NCI-H2171 treated with DMSO at 0.1 percent for 48 hours (cell line): ENCODE measurements around the gene ARAP2.

ENCODE experiments used
- DNase-seq: peaks from one replicate; lab custom pipeline; 2025; lab: John Stamatoyannopoulos, UW

Gene ARAP2

DNA sequence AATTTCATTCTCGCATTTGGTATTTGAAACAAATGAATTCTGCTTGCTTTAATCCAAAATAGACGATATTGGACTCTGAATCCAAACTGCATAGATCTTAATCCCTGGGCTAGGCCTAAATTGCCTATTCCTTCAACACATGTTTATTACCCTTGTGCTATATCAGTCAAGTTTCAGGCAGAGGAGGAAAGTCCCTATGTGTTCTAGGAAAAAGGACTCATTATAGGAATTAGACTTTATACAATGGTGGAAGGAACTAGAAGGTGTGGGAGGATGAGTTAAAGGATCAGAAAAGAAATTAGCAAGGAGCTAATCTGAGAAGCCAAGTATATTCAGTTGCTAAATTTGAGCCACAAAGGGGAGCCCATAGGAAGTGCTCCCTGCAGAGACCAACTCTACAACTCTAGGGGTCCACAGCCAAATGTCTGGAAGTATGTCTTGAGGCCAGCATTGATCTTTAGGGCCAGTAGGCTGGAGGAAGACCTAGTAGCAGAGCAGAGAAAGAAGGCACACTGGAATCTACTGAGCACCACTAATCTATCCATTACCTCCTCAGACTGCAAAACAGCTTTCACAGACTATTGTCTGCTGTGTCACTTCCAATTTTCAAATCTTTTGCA lies 20.0 kb upstream of the ARAP2 start:
- DNase-seq = no peak

DNA sequence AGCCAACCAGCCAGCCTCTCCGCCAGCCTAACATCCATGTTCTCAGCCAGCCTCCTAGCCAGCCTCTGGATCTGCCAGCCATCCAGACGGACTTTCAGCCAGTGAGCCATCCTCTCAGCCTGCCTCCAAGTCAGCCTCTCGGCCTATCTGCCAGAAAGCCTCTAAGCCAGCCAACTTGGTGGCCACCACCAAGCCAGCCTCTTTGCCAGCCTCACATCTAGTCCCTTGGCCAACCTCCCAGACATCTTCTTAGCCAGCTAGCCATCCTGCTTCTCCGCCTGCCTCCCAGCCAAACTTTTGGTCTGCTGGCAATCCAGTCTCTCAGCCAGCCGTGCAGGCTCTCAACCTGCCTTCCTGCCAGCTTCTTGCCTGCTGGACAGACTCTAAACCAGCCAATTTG lies 16.4 kb upstream of the ARAP2 start:
- DNase-seq = no peak

DNA sequence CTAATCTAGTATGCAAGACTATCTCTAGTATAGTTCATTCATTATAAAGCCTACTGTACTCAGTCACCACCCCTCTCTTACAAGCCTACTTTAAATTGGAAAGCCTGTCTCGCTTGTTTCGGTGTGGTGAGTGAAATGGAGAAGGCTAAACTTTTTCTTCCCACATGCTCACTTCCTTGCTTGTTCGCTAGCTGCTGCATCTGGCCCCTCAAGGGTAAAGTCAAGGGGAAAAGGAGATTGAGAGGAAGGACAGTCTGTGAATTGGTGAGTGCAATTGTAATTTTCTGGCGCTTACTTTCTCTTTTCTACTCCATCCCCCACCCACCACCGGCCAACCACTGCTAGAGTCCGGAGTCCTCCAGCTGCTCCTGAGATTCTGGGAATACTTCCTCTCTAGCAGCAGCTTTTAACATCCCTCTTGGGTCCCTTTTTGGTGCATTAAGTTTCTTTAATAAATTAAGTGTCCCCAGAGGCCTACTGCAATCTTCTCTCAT lies 12.1 kb upstream of the ARAP2 start:
- DNase-seq = no peak

DNA sequence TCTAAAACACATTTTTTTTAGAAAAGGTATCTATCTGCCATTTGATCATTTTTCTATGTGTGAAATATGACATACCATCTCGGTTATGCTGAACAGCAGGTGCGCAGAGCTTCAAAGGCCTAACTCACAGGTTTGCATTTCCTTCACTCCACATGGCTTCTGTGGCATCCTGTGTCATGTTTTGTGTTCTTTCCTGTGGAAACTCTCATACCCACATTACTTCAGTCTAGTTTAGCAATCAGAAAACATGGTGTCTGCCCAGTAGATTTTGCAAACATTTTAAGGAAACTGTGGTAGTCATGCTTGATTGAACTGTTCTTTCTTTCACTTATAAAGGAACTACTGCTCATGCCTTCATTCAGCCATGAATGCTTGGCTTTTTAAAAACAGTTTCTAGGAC lies 11.3 kb upstream of the ARAP2 start:
- no peak for DNase-seq

DNA sequence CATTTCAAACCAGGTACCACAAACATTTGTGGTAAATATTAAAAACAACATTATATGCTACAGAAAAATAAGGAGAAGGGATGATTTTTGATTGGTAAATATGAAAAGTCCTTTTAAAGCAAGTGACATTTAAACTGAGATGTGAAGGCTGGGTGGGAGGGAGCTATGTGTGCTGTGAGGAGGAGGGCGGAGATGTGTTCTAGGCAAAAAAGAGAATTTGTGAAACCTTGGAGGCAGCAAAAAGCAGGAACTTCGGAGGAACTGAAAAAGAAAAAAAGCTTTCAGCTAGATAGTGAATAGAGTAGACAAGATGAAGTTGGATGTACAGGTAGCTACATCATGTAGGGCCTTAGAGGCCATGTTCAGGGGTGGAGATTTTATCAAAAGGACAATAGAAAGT lies 10.1 kb upstream of the ARAP2 start:
- DNase-seq = no peak

DNA sequence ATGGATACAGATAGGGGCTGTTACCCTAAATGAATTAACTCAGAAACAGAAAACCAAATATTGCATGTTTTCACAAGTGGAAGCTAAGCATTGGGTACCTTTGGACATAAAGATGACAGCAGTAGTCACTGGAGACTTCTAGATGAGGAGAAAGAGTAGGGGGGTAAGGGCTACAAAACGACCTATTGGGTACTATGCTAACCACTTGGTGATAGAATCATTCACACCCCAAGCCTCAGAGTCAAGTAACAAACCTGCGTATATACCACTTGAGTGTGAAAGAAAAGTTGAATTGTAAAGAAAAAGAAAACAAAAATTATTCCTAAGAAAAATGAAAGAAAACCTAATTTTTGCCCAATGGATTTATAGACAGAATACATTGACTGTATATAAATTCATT lies 7.7 kb upstream of the ARAP2 start:
- DNase-seq = no peak

DNA sequence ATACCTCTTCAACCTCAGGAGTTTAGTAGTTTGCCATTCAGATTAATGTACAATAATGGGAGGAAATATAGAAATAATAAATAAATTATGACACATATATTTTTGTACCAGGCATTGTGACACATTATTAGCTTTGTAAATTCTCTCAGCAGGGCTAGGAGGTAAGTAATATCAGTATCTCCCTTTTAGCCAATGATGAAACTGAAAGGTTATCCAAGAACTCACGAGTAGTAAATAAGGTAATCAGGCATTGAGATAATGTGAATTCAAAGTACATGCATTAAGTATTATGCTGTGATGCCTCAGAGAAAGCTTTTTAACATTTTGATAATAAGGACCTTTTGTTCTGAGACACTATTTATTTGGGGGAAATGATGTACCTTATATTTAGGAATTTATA lies 5.3 kb upstream of the ARAP2 start:
- no peak for DNase-seq

DNA sequence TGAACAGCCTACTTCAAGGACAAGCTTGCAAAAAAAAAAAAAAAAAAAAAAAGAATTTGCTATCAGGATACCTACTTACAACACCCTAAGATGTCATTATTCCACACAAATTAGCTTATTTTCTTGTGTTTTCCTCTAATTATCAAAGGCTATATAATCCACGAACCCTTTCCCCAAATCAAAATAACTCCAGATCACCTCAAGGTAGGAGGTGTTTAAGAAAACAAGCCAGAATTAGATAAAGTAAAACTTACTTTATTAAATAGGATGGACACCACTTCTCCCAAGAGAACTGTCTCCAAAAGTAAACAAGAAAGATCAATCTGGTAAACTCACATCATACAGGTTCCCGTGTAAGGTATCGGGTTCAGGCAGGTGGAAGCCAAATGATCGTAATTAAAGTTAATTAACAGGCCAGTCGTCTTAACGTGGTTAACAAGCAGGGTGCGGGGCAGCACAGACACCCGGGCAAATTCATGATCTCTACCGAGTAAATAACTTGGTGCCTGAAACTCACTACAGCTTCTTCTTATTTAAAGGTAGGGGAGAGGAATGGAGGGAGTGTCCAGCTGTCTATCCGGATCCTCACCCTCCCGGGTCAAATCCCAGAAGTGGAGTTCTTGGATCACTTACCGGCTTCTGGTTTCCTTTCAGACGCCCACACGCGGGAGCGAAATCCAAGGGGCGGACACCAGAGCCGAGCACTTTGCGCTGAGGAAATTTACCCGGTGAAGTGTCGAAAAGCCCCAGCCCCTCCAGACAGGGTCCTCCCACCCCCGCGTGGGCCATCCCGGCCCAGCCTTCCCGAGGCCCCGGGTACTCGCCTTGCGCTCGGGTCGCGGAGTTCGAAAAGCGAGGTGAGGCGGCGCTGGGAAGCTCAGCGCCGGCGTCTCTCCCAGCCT lies 708 bp downstream of the ARAP2 start:
- peak; percentile 28 for DNase-seq

DNA sequence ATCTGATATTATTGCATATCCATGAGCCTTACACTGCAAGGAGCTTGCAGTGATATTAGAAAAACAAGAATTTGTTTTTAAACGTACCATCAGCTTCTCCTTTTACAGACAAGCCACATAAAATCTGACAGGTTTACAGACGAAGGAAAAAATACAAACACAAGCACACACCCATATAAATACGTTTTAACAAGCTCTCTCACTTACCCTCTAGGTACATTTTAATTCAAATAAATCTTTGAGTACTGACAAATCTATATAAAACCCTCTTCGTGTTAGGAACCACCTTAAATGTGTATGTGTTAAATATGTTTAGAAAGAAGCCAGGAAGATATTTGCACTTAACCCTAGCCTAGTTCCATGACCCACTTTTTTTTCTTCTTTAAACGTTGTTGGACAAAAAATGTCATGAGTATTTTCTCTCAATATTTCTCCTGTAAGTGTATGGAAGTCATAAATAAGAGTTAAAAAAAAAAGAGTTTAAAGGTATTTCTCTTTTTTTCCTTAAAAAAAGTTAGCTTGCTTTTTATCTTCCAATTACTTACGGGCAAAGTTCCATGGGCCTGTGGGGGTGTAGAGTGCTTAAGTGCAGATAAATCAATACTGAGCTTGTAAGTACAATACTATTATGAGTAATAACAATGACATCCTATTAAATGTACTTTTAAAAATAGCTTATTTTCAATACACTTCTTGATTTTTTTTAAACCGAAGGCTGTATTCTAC lies 1.5 kb downstream of the ARAP2 start:
- no peak for DNase-seq

DNA sequence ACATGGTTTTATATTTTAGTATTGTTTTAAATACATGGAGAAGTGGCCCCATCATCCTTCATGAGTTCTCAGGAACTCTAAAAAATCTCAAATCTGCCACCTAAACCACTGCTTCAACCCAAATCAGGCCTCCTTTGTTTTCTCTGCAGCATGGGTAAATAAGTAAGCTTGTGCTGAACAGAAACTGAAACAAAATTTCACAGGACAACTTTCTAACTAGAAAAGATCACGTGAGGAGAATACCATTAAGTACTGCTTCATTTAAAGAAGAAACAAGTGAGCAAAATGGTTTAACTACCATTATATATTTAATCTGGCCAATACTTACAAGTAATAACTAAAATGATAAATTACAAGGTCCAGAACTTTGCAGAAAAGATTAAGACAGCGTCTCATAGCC lies 2.5 kb downstream of the ARAP2 start:
- no peak for DNase-seq

DNA sequence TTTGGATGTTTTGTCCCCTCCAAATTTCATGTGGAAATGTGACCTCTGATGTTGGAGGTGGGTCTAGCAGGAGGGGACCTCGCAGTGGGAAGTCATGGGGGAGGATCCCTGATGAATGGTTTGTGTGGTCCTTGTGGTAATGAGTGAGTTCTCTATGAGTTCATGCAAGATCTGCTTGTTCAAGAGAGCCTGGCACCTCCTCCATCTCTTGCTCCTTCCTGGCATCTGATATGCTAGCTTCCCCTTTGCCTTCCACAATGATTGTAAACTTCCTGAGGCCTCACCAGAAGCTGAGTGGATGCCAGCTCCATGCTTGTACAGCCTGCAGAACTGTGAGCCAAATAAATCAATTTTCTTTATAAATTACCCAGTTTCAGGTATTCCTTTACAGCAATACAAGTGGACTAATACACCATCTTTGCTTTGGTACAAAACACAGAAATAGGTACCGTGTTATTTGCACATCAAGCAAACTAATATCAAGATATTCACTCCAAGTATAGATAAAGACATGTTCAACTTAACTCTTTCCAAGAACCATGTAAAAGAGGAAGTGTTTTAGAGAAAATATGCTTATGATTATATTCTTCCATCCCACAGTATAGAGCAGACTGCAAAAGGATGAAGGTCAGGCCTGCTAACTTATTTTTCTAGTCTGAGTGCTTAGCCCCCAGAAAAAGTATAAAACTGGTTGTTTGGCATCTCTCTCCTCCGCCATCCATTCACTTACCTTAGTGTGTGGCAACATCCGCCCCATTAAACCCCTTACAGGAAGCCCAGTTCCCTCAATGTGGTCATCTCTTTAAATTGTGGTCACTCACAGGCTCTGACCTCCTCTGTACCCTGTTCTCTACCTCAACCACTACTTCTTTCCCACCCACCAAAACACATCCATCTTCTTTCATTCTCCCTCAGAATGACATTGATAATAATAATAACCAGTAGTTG lies 6.7 kb downstream of the ARAP2 start:
- DNase-seq = no peak

DNA sequence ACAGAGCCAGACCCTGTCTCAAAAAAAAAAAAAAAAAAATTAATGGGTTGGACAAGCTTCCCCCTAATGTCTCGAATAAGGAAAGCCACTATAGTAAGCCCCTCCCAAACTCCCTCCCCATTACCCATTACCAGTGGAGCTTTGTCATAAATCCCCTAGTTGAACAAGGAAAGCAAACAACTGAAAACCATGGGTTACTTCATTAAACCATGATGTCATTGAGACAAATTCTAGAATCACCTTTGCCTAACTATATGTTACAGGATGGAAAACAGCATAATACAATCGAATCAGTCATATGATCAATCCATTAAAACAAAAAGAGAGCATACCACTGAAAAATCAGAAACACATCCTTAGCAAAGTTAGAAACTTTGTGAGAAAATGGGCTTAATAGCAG lies 8.2 kb downstream of the ARAP2 start:
- DNase-seq = no peak

DNA sequence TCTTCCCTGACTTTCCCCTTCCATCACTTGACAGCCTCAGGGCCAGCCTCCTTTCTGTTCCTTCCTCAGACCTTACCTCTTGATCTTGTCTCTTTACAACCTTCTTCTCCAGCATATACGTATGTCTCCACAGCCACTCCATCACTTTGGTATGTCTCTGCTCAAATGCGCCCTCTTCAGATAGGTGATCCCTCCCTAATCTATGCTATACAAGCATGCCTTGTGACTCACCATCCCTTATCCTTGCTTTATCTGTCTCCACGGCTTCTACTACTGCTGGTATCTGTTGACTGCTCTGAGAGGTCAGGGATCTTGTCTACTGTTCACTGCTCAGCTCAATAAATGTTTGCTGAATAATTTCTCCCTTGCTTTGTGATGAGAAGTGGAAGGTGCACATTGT lies 9.0 kb downstream of the ARAP2 start:
- no peak for DNase-seq

DNA sequence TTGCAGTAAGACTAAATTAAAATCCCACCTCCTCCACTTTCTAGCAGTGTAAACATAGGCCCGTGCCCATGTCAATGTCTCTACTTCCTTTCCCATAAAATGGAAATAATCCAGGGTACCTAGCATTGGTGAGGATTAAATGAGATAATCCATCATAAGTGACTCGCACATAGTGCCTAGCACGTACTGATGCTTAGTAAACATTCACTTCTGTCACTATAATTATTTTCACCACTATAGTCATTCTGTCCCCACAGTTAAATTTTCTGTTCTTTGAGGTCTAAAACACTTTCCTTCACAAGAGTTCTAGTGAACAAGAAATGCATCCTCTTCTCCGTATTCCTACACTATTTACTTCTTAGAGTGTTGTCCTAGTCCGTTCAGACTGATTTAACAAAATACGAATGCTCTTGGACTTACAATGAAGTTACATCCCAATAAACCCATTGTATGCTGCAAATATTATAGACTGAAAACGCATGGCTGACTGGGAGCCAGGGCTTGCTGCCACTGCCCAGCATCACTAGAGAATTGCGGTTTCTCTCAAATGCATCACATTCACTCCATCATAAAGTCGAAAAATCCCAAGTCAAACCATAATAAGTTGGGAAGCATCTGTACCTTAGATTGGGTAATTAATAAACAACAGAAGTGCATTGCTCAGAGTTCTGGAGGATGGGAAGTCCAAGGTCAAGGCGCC lies 10.6 kb downstream of the ARAP2 start:
- no peak for DNase-seq

DNA sequence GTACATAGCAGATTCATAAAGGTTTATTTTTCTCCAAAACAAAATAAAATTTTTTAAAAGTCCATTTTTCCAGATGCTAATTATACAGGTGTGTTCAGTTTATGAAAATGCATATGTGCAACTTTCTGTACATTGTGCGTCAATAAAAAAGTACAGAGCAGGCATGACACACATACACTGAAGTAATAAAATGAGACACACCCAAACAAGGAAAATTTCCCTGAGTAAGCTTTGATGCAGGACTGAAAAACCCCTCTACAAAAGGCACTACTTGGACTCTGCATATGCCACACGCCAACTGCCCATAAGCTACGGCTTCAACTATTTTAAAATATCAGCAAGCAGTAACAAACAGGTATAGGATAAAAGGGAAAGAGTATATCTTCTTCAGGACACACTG lies 13.8 kb downstream of the ARAP2 start:
- no peak for DNase-seq

DNA sequence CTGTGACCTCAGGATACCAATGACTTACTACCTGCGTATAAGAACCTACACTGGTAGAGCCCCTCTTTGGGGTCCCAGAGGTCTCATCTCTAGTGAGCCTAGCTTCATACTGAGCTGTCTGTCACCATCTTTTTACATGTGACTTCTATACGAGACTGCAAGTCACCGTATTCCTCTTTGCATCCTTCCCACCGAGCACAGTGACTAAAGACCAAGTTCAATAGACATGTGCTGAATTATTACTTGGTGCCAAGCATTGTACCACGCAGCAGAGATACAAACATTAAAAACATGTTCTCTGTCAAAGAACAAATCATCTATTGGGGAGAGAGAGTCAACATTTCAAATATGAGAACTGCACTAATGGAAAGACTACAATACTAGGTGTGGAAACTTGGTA lies 16.4 kb downstream of the ARAP2 start:
- no peak for DNase-seq

DNA sequence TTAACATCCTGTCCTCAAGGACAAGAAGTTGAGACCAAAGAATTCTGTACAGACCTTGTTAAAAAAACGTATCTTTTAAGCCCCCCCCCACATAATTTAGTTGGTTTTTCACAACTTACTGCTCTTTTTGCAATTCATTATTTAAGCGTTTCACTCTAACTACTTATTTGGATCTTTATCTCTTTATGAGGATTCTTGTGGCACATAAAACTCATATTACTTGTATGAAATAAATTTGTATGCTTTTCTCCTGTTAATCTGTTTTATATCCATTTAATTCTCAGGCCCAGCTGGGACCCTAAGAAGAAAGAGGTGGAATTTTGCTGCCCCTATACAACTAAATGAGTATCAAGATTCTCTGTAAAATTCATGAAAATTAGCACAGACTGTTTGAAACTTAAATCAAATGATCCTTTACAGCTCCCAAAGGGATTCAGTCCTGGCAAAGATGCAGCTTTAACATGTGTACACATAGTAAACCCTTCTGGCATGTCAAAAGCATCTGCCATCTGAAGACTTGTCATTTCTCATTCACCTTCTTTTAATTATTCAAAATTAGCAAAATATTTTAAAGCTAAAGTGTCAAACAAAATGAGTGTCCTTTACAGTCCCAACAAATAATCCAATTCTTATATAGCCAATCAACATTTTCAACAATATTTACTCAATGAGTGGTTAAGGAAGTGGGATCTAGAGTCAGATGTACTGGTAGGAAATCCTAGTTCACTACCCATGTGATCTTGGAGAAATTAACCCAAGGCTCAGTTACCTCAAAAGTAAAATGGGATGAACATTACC lies 17.7 kb downstream of the ARAP2 start:
- DNase-seq = peak; percentile 61

DNA sequence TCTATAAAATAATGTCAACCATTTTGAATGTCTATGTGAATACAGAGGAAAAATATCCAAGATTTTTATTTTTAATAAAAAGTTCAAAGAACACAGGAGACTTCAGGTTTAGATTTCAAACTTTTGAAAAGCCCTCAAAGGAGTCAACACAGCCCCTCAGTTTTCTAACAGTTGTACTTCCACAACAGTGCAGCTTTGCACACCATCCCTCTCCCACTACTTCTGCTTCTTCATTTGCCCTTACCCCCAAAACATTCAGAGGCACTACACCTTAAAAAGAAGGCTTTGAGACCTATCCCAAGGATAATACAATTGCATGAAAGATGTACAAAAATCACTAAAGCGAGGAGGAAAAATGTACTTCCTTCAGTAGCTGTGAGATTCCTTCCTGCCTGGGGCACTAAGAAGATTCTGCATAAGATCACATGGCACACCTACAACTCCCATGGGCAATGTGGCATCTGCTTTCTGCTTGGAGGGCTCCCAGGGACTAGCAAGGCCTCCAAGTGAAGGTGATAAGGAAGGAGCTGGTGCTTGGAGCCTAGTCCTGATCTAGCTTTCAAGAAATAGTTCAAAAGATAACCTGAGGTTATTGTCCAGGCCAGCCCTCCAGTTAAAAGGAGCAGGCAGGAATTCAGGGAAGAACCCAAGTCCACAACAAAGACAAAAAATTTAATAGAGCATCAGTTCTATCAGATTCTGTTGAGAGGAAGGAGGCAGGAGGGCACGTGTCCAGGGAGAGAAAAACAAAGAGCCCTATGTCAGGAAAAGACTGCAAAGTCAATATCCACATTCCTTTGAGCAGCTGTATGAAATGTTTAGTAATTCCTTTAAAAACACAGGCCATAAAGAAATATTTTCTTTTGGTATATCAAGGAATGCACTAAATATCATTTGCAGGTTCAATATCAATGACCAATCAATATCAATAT lies 19.1 kb downstream of the ARAP2 start:
- no peak for DNase-seq

DNA sequence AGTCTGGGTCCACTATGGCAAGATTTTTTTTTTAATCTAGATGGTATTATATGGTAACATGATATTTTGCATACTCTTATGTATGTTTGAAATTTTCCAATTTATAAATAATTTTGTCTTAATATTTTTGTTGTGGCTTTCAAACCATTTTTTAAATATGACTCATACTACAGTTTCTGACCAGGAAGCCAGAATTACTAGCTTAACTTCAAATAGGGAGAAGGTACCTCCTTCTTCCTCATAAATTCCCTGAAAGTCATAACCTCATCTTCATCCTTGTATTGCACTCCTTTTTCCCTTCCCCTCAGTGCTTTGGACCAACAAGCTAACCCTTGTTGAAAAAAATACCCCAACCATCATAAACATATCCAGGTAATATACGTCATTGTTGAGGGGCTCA lies 21.6 kb downstream of the ARAP2 start:
- DNase-seq = no peak
